ENCODE measurements around the gene TAX1BP3. TPM values are rescaled to one million over a fixed set of nuclear protein-coding genes. Genes with fewer than 3 reads are reported as not detected.
A peak's percentile ranks its signal among the peaks of the same experiment; 100 is the strongest.

Gene TAX1BP3
- total and polyA plus RNA-seq, 2 of the 13 experiments (the other 11 are each of a cell fraction or from before 2014, with no cell fraction given), result 16.7 to 45.1 TPM

GRCh38 chr17:3641717-3642486 lies 26.5 kb downstream of the TAX1BP3 start (continued):
- TF ChIP-seq SSRP1 (CRISPR knock-in tag; IDR thresholded peaks at IDR 0.05) (0 out of 2 replicates have a peak, but pooled peaks have one; percentile 63), ZBTB33 (CRISPR knock-in tag; IDR thresholded peaks at IDR 0.05) (peak; percentile 57), MTF1 (CRISPR knock-in tag; IDR thresholded peaks at IDR 0.05) (no peak), THAP11 (CRISPR knock-in tag; IDR thresholded peaks at IDR 0.05) (peak; percentile 78), PAXIP1 (CRISPR knock-in tag; conservative IDR thresholded peaks at IDR 0.05) (peak; percentile 71), ZNF687 (CRISPR knock-in tag; IDR thresholded peaks at IDR 0.05) (peak; percentile 74), CEBPB (IDR thresholded peaks at IDR 0.05; ENCODE audit: borderline replicate concordance, low read depth, low read length) (0 out of 2 replicates have a peak, but pooled peaks have one; percentile 28), ATF4 (CRISPR knock-in tag; IDR thresholded peaks at IDR 0.05) (peak in 1 of 2 experiments; percentile 51; a peak in 2 of 4 replicates), NR2C2 (CRISPR knock-in tag; IDR thresholded peaks at IDR 0.05; ENCODE audit: borderline replicate concordance) (peak; percentile 25; the same call in 1 of the 2 replicates), FOXA1 (IDR thresholded peaks at IDR 0.05) (no peak), FOXA1 (CRISPR knock-in tag; IDR thresholded peaks at IDR 0.05) (peak; percentile 37; the same call in 1 of the 2 replicates), HNF1B (CRISPR knock-in tag; IDR thresholded peaks at IDR 0.05) (peak; percentile 63; the same call in 1 of the 2 replicates), ZBTB38 (CRISPR knock-in tag; IDR thresholded peaks at IDR 0.05) (peak; percentile 68)
